Loucy (cell line): Measurements from ENCODE around the gene PPFIA1.

Experiments used
- H2AFZ ChIP-seq: fragments of 200-600 bp; sonication (generic); 2 replicates; pipeline ENCODE4 v1.6.0; 2016; ENCODE audit warnings: antibody characterized with exemption, mild to moderate bottlenecking, low read length, moderate library complexity
- H3F3A ChIP-seq: fragments of 200-600 bp; 2 replicates; pipeline ENCODE4 v1.6.0; 2016; ENCODE audit warnings: antibody characterized with exemption, low read depth, mild to moderate bottlenecking
- H3K27me3 ChIP-seq: fragments of 200-600 bp; sonication (generic); 2 replicates; pipeline ENCODE4 v1.6.1; 2014; ENCODE audit warnings: low read length, mild to moderate bottlenecking; ENCODE audit not compliant: insufficient read depth, poor library complexity, severe bottlenecking
- H3K36me3 ChIP-seq: fragments of 200-600 bp; sonication (generic); 2 replicates; pipeline ENCODE4 v1.6.1; 2016; ENCODE audit warnings: low read length; ENCODE audit not compliant: insufficient read depth
- H3K4me1 ChIP-seq: fragments of 200-600 bp; sonication (generic); 2 replicates; pipeline ENCODE4 v1.5.1; 2014; ENCODE audit warnings: low read length, mild to moderate bottlenecking; ENCODE audit not compliant: insufficient read depth, poor library complexity, severe bottlenecking
- H3K4me2 ChIP-seq: fragments of 200-600 bp; sonication (generic); 2 replicates; pipeline ENCODE4 v1.6.0; 2014; ENCODE audit warnings: antibody characterized with exemption, low read length, low read depth, mild to moderate bottlenecking; ENCODE audit not compliant: poor library complexity, severe bottlenecking
- H3K4me3 ChIP-seq: fragments of 200-600 bp; sonication (generic); 2 replicates; pipeline ENCODE4 v1.5.1; 2014; ENCODE audit warnings: low read length, mild to moderate bottlenecking, mixed read lengths; ENCODE audit not compliant: poor library complexity, severe bottlenecking
- H3K79me2 ChIP-seq: fragments of 200-600 bp; sonication (generic); 2 replicates; pipeline ENCODE4 v1.6.1; 2014; ENCODE audit warnings: low read length; ENCODE audit not compliant: insufficient read depth
- H3K9ac ChIP-seq: fragments of 200-600 bp; sonication (generic); 2 replicates; pipeline ENCODE4 v1.6.0; 2014; ENCODE audit warnings: mild to moderate bottlenecking, low read depth, low read length, moderate library complexity; ENCODE audit not compliant: poor library complexity, severe bottlenecking
- H3K9me2 ChIP-seq: fragments of 200-600 bp; sonication (generic); replicated peaks from 2 replicates; pipeline ENCODE4 v1.6.1; 2016; ENCODE audit warnings: low read depth, low read length, mixed read lengths
- H3K9me3 ChIP-seq: fragments of 200-600 bp; sonication (generic); 2 replicates; pipeline ENCODE4 v1.6.1; 2014; ENCODE audit warnings: mild to moderate bottlenecking, antibody characterized with exemption, low read length, low read depth; ENCODE audit not compliant: insufficient read depth
- H4K20me1 ChIP-seq: fragments of 200-600 bp; sonication (generic); 2 replicates; pipeline ENCODE4 v1.6.0; 2014; ENCODE audit warnings: antibody characterized with exemption, low read length, mild to moderate bottlenecking; ENCODE audit not compliant: insufficient read depth, poor library complexity, severe bottlenecking
- CTCF ChIP-seq: fragments of 200-600 bp; sonication (generic); conservative IDR thresholded peaks from 2 replicates; pipeline ENCODE4 v1.5.1; 2014; ENCODE audit warnings: mild to moderate bottlenecking, antibody characterized with exemption, low read length
- EZH2phosphoT487 ChIP-seq: fragments of 200-600 bp; IDR thresholded peaks from 2 replicates; pipeline ENCODE4 v1.6.1; 2018; ENCODE audit warnings: antibody characterized with exemption, mild to moderate bottlenecking, moderate library complexity, borderline replicate concordance

Gene PPFIA1

GRCh38 chr11:70306586-70307033, 36.1 kb downstream of the PPFIA1 start:
- H3K79me2 ChIP-seq, result peaks cover 46% of the 10 kb centered on the region; the same call in 1 of the 2 replicates
- no peaks in the 10 kb centered on the region for H3K27me3 ChIP-seq
- H3K4me1 ChIP-seq, result peaks cover 15% of the 10 kb centered on the region
- H3K9ac ChIP-seq, result no peak overlapping the region
- no peaks in the 10 kb centered on the region for H3K9me3 ChIP-seq
- no peaks in the 10 kb centered on the region for H3F3A ChIP-seq
- H3K4me3 ChIP-seq, result no peak overlapping the region
- peak overlapping the region; percentile 28 for H3K4me2 ChIP-seq
- H3K36me3 ChIP-seq, result peaks cover 17% of the 10 kb centered on the region; the same call in 1 of the 2 replicates
- H3K9me2 ChIP-seq, result no peaks in the 10 kb centered on the region
- H2AFZ ChIP-seq, result no peak overlapping the region
- TF ChIP-seq EZH2phosphoT487 (no peak), CTCF (no peak)
- no peaks in the 10 kb centered on the region for H4K20me1 ChIP-seq

GRCh38 chr11:70307176-70307575, 36.7 kb downstream of the PPFIA1 start:
- no peak overlapping the region for H3K9ac ChIP-seq
- H3K36me3 ChIP-seq, result peaks cover 17% of the 10 kb centered on the region; the same call in 1 of the 2 replicates
- peak overlapping the region; percentile 28 for H3K4me2 ChIP-seq
- H4K20me1 ChIP-seq, result no peaks in the 10 kb centered on the region
- no peaks in the 10 kb centered on the region for H3K27me3 ChIP-seq
- no peaks in the 10 kb centered on the region for H3F3A ChIP-seq
- peaks cover 15% of the 10 kb centered on the region for H3K4me1 ChIP-seq
- H3K4me3 ChIP-seq, result no peak overlapping the region
- TF ChIP-seq CTCF (no peak), EZH2phosphoT487 (no peak)
- no peaks in the 10 kb centered on the region for H3K9me3 ChIP-seq
- H2AFZ ChIP-seq, result no peak overlapping the region
- H3K79me2 ChIP-seq, result peaks cover 46% of the 10 kb centered on the region; the same call in 1 of the 2 replicates
- no peaks in the 10 kb centered on the region for H3K9me2 ChIP-seq

- Histone ChIP-seq H3K4me2 (no peak overlapping the region), H3F3A (no peaks in the 10 kb centered on the region), H3K9ac (no peak overlapping the region), H3K27me3 (no peaks in the 10 kb centered on the region), H4K20me1 (peaks cover 5% of the 10 kb centered on the region), H3K36me3 (peaks cover 3% of the 10 kb centered on the region; the same call in 1 of the 2 replicates), H3K9me3 (no peaks in the 10 kb centered on the region), H3K4me1 (peaks cover 13% of the 10 kb centered on the region), H2AFZ (no peak overlapping the region), H3K4me3 (no peak overlapping the region), H3K9me2 (no peaks in the 10 kb centered on the region), H3K79me2 (peaks cover 47% of the 10 kb centered on the region; the same call in 1 of the 2 replicates)
- TF ChIP-seq EZH2phosphoT487 (no peak), CTCF (no peak)
These were observed 41.1 kb downstream of the PPFIA1 start for GRCh38 chr11:70311616-70312015.
